GM21529 (cell line): Measurements from ENCODE around the gene NECTIN1.

Experiments used
- ATAC-seq: cut with Tn5 transposase; IDR thresholded peaks from one replicate; pipeline ENCODE4 v1.9.1; 2021; ENCODE audit not compliant: unreplicated experiment

Gene NECTIN1

GRCh38 chr11:119728651-119729580 is at the start of gene NECTIN1:
Gene NECTIN1 (minus strand): TSS chr11:119729200. CDS start chr11:119728553, 647 bp downstream.
- peak; percentile 82 for ATAC-seq

GRCh38 chr11:119778391-119779194 is 49.6 kb upstream of the NECTIN1 start:
- ATAC-seq = no peak

- no peak for ATAC-seq
Observed at GRCh38 chr11:119777940-119778339, 48.9 kb upstream of the NECTIN1 start.

- no peak for ATAC-seq
Observed at GRCh38 chr11:119776651-119777050, 47.7 kb upstream of the NECTIN1 start.

- ATAC-seq = no peak
Observed at GRCh38 chr11:119776031-119776636, 47.1 kb upstream of the NECTIN1 start.

- ATAC-seq = no peak
Observed at GRCh38 chr11:119774172-119774763, 45.3 kb upstream of the NECTIN1 start.

GRCh38 chr11:119772641-119773415 is 43.8 kb upstream of the NECTIN1 start:
- no peak for ATAC-seq

- no peak for ATAC-seq
Observed at GRCh38 chr11:119772076-119772475, 43.1 kb upstream of the NECTIN1 start.

GRCh38 chr11:119771172-119771770 is 42.3 kb upstream of the NECTIN1 start:
- no peak for ATAC-seq

GRCh38 chr11:119765628-119766027 is 36.6 kb upstream of the NECTIN1 start:
- ATAC-seq = no peak

GRCh38 chr11:119764108-119764868 is 35.3 kb upstream of the NECTIN1 start:
- ATAC-seq = no peak

- ATAC-seq = no peak
Observed at GRCh38 chr11:119763071-119763728, 34.2 kb upstream of the NECTIN1 start.

- ATAC-seq = no peak
Observed at GRCh38 chr11:119759747-119760412, 30.9 kb upstream of the NECTIN1 start.

GRCh38 chr11:119759324-119759723 is 30.3 kb upstream of the NECTIN1 start:
- ATAC-seq = no peak

GRCh38 chr11:119758291-119758690 is 29.3 kb upstream of the NECTIN1 start:
- ATAC-seq = no peak

- no peak for ATAC-seq
Observed at GRCh38 chr11:119757378-119757777, 28.4 kb upstream of the NECTIN1 start.

GRCh38 chr11:119756169-119756865 is 27.3 kb upstream of the NECTIN1 start:
- no peak for ATAC-seq
